ENCODE measurements around the gene GJB5. TPM values are rescaled to one million over a fixed set of nuclear protein-coding genes. Genes with fewer than 3 reads are reported as not detected.
A peak's percentile ranks its signal among the peaks of the same experiment; 100 is the strongest.

The GJB5 gene
- total and polyA plus RNA-seq, 2 donors from 2014 or later = not detected

DNA sequence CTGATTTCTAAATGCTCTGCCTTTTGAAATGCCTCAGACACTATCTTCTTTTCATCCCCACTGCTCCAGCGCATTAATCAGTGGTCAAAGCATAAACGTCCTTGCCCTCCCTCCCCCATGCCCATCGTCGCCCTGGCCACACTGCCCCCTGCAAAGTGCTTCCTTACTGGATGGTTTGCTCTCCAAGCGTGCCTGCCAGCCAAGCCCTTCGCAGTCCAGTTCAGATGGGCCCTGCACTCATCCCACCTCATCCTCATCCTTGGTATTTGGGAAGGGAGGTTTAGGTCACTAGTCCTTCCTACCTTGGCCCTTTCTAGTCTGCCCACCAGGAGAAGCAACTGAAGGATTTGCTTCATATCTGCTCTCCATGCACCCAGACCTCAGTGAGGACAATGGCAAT lies 41.1 kb downstream of the GJB5 start:
- FAIRE-seq (no peak), DNase-seq (no peak)
- no peak overlapping the region for H3K27ac ChIP-seq (ENCODE audit: low read depth in 2 of 2, low read length in 2 of 2)
- peak overlapping the region in 2 of 3 donors; percentile 40 to 43 for H3K4me3 ChIP-seq (ENCODE audit: low read length in 3 of 3)
- no peaks in the 10 kb centered on the region for H3K36me3 ChIP-seq (ENCODE audit: control insufficient read depth in 2 of 3, insufficient read depth in 3 of 3, low read length in 3 of 3)
- no peaks in the 10 kb centered on the region for H3K27me3 ChIP-seq (ENCODE audit: control insufficient read depth, insufficient read depth, low read length)
- TF ChIP-seq, protein P1, sequence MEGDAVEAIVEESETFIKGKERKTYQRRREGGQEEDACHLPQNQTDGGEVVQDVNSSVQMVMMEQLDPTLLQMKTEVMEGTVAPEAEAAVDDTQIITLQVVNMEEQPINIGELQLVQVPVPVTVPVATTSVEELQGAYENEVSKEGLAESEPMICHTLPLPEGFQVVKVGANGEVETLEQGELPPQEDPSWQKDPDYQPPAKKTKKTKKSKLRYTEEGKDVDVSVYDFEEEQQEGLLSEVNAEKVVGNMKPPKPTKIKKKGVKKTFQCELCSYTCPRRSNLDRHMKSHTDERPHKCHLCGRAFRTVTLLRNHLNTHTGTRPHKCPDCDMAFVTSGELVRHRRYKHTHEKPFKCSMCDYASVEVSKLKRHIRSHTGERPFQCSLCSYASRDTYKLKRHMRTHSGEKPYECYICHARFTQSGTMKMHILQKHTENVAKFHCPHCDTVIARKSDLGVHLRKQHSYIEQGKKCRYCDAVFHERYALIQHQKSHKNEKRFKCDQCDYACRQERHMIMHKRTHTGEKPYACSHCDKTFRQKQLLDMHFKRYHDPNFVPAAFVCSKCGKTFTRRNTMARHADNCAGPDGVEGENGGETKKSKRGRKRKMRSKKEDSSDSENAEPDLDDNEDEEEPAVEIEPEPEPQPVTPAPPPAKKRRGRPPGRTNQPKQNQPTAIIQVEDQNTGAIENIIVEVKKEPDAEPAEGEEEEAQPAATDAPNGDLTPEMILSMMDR (IDR thresholded peaks at IDR 0.05; ENCODE audit: borderline replicate concordance, extremely low read depth, insufficient read depth) = no peak
- H3K9ac ChIP-seq (ENCODE audit: low read length in 3 of 3) = no peak overlapping the region
- intact Hi-C loops (cut with DNase I) = loop anchor here (10.0 kb wide), 1 partner anchor 49 kb away; no protein-coding TSS in a partner anchor
- peaks cover 0 to 15% (median 0%) of the 10 kb centered on the region in 3 donors for H3K4me1 ChIP-seq (ENCODE audit: control insufficient read depth in 2 of 3, insufficient read depth in 2 of 3, low read depth in 1 of 3, low read length in 3 of 3)
- no peaks in the 10 kb centered on the region for H3K9me3 ChIP-seq (ENCODE audit: control insufficient read depth in 2 of 3, insufficient read depth in 1 of 3, low read length in 3 of 3)

GRCh38 chr1:34796990-34797389 lies 42.1 kb downstream of the GJB5 start:
- DNase-seq = no peak
- intact Hi-C loops (cut with DNase I) = loop anchor here (10.0 kb wide), 1 partner anchor 48 kb away; no protein-coding TSS in a partner anchor
- Histone ChIP-seq H3K4me3 (ENCODE audit: low read length in 3 of 3) (peak overlapping the region in 2 of 3 donors; percentile 9 to 40), H3K9me3 (ENCODE audit: control insufficient read depth in 2 of 3, insufficient read depth in 1 of 3, low read length in 3 of 3) (no peaks in the 10 kb centered on the region), H3K27ac (ENCODE audit: low read depth in 2 of 2, low read length in 2 of 2) (peak overlapping the region in 1 of 2 donors; percentile 65), H3K9ac (ENCODE audit: low read length in 3 of 3) (no peak overlapping the region), H3K36me3 (ENCODE audit: control insufficient read depth in 2 of 3, insufficient read depth in 3 of 3, low read length in 3 of 3) (no peaks in the 10 kb centered on the region), H3K27me3 (ENCODE audit: control insufficient read depth, insufficient read depth, low read length) (no peaks in the 10 kb centered on the region), H3K4me1 (ENCODE audit: control insufficient read depth in 2 of 3, insufficient read depth in 2 of 3, low read depth in 1 of 3, low read length in 3 of 3) (peaks cover 0 to 11% (median 0%) of the 10 kb centered on the region in 3 donors)
- no peak for FAIRE-seq
- TF ChIP-seq, protein P1 (IDR thresholded peaks at IDR 0.05; ENCODE audit: borderline replicate concordance, extremely low read depth, insufficient read depth) = no peak

- DNase-seq = no peak
- no peak overlapping the region for H3K27ac ChIP-seq (ENCODE audit: low read depth in 2 of 2, low read length in 2 of 2)
- H3K9me3 ChIP-seq (ENCODE audit: control insufficient read depth in 2 of 3, insufficient read depth in 1 of 3, low read length in 3 of 3) = no peaks in the 10 kb centered on the region
- TF ChIP-seq, protein P1 (IDR thresholded peaks at IDR 0.05; ENCODE audit: borderline replicate concordance, extremely low read depth, insufficient read depth) = no peak
- no peaks in the 10 kb centered on the region for H3K36me3 ChIP-seq (ENCODE audit: control insufficient read depth in 2 of 3, insufficient read depth in 3 of 3, low read length in 3 of 3)
- intact Hi-C loops (cut with DNase I) = no loop called here
- FAIRE-seq = no peak
- H3K27me3 ChIP-seq (ENCODE audit: control insufficient read depth, insufficient read depth, low read length) = no peaks in the 10 kb centered on the region
- H3K9ac ChIP-seq (ENCODE audit: low read length in 3 of 3) = no peak overlapping the region
- H3K4me1 ChIP-seq (ENCODE audit: control insufficient read depth in 2 of 3, insufficient read depth in 2 of 3, low read depth in 1 of 3, low read length in 3 of 3) = peaks cover 0 to 6% (median 0%) of the 10 kb centered on the region in 3 donors
- no peak overlapping the region for H3K4me3 ChIP-seq (ENCODE audit: low read length in 3 of 3)
Observed at GRCh38 chr1:34800214-34800613, 45.4 kb downstream of the GJB5 start.

DNA sequence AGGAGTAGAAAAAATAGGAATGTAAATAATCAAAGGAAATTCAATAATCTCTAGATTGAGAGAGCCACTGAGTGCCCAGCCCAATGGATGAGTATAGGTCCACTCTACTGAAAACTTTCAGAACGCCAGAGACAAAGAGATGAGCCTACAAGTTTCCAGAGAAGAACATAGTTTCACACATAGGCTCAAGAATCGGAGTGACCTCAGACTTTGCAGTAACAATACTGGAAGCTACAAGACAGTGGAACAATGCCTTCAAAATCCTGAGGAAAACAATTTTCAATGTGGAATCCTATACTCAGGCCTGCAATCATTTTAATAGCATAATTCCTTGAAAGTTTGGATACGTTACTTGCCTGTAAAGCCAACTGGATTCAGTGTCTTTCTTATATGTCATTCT lies 48.9 kb downstream of the GJB5 start:
- FAIRE-seq (no peak), DNase-seq (no peak)
- Histone ChIP-seq H3K9me3 (ENCODE audit: control insufficient read depth in 2 of 3, insufficient read depth in 1 of 3, low read length in 3 of 3) (no peaks in the 10 kb centered on the region), H3K9ac (ENCODE audit: low read length in 3 of 3) (no peak overlapping the region), H3K27ac (ENCODE audit: low read depth in 2 of 2, low read length in 2 of 2) (no peak overlapping the region), H3K4me3 (ENCODE audit: low read length in 3 of 3) (no peak overlapping the region), H3K36me3 (ENCODE audit: control insufficient read depth in 2 of 3, insufficient read depth in 3 of 3, low read length in 3 of 3) (no peaks in the 10 kb centered on the region), H3K4me1 (ENCODE audit: control insufficient read depth in 2 of 3, insufficient read depth in 2 of 3, low read depth in 1 of 3, low read length in 3 of 3) (no peaks in the 10 kb centered on the region), H3K27me3 (ENCODE audit: control insufficient read depth, insufficient read depth, low read length) (no peaks in the 10 kb centered on the region)
- intact Hi-C loops (cut with DNase I) = no loop called here
- TF ChIP-seq, protein P1 (IDR thresholded peaks at IDR 0.05; ENCODE audit: borderline replicate concordance, extremely low read depth, insufficient read depth) = no peak

All from kidney (tissue), 14 donors.